OCI-LY3 (cell line): ENCODE measurements around the gene UBL4A.

Source experiments
- CTCF ChIP-seq: fragments of 200-600, 300-600 bp; sonication (generic); IDR thresholded peaks from 2 replicates; pipeline ENCODE4 v1.5.1; 2014; ENCODE audit warnings: antibody characterized with exemption, low read length, low read depth
- EZH2phosphoT487 ChIP-seq: fragments of 200-600 bp; shearing (Covaris generic); IDR thresholded peaks from 2 replicates; pipeline ENCODE4 v1.6.1; 2018; ENCODE audit warnings: antibody characterized with exemption, mixed run types, low read depth

DNA sequence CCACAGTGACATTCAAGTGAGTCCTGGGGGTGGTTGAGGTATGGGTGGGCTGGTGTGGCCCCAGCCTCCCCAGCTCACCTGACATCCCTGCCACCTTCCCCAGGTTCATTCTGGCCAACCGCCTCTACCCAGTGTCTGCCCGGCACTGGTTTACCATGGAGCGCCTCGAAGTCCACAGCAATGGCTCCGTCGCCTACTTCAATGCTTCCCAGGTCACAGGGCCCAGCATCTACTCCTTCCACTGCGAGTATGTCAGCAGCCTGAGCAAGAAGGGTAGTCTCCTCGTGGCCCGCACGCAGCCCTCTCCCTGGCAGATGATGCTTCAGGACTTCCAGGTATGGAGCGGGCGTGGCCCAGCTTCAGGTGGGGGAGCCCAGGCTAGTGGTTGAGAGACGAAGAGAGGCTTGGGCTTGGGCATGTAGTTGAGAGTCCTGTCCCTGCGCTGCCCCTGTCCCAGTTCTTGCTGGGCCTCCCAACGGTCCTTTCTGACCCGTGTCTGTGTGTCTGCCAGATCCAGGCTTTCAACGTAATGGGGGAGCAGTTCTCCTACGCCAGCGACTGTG, 51.2 kb downstream of the UBL4A start:
- TF ChIP-seq CTCF = no peak
- TF ChIP-seq EZH2phosphoT487 = no peak
